NCI-H345 treated with DMSO at 0.1 percent for 48 hours (cell line): ENCODE results near the gene BANP.
"Not testable (repeated sequence)": the region's sequence is repeated elsewhere in the genome, so short reads cannot be mapped to it uniquely, and the experiment has no call there.

Experiments
- DNase-seq: peaks from one replicate; lab custom pipeline; 2025; ENCODE audit not compliant: unreplicated experiment; lab: John Stamatoyannopoulos, UW

BANP gene

DNA sequence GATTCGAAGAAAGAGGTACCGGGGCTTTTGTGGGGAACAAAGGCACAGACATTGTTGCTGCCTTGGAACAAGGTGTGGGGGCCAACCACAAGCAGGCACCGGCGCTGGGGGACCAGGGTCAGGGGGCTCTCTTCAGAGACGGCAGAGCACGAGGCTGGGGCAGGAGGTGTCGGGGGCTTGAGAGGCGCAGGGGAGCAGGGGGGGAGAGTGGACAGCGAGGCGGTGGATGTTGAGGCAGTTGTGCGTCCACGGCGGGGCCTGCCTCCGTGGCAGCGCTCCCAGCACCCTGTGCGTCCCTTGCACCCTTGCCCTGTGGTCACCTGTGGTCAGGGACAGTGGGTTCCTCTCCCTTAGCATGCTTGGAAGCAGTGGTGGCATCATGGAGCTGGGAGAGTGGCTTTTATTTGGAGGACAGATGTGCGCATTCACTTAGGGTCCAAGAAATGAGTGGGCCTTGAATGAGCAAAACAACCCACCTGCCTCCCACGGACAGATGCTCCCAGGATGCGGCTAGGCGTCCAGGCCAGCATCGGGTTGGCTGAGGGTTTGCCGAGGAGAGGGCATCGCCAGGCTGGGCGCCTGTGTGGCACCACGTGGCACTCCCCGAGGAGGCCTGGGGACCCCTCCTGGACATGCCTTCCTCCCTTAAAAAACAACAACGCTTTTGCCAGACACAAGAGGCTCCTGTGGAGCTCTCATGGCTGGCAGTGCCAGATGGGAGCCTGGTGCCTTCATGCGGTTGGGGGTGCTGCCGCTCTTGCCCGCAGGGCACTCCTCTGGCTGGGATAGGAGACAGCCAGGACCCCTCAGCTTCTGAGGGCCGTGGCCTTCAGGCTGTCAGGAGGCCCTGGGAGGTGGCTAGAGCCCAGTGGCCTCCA, 113.0 kb downstream of the BANP start:
- DNase-seq, result no peak

- DNase-seq, result no peak
These were observed 113.9 kb downstream of the BANP start for GRCh38 chr16:88064889-88065746.

GRCh38 chr16:88065747-88066142, 114.5 kb downstream of the BANP start:
- no peak for DNase-seq

GRCh38 chr16:88066234-88066633, 115.0 kb downstream of the BANP start:
- no peak for DNase-seq

DNA sequence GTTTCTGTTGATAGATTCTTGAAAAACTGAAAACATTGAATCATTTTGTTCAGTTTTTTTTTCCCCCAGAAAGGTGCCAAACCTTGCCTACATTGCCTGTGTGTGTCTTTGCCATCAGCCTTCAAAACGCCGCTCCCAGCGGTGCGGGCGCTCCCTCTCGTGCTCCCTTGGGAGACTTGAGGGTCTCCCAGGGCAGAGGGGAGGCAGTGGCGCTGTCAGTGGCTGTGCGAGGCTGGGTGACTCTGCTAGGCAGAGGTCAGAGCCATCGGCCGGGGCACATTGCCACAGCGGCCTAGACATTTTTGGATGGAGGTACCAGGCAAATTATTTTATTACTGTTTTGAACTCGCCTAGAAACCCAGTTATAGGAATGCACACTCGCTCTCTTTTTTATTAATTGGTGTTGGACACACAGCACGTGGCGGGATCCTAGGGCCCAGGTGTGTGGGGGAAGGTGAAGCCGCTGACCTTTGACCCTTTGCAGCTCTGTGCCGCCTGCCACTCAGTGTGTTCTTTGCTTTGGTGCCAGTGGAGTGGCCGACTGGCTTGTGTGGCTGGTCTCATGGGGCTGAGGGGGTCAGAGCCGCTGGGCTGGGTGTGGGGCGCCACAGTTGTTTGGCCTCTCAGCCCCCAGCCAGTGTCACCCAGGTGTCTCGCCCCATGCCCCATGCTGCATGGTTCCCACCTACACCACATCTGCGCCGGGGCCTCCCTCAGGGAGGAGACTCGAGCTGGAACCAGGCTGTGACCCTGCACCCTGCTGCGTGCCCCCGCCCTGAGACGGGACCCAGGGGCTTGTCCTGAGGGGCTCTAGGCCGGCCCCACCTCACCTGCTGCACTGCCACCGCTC, 115.7 kb downstream of the BANP start:
- DNase-seq, result no peak

DNA sequence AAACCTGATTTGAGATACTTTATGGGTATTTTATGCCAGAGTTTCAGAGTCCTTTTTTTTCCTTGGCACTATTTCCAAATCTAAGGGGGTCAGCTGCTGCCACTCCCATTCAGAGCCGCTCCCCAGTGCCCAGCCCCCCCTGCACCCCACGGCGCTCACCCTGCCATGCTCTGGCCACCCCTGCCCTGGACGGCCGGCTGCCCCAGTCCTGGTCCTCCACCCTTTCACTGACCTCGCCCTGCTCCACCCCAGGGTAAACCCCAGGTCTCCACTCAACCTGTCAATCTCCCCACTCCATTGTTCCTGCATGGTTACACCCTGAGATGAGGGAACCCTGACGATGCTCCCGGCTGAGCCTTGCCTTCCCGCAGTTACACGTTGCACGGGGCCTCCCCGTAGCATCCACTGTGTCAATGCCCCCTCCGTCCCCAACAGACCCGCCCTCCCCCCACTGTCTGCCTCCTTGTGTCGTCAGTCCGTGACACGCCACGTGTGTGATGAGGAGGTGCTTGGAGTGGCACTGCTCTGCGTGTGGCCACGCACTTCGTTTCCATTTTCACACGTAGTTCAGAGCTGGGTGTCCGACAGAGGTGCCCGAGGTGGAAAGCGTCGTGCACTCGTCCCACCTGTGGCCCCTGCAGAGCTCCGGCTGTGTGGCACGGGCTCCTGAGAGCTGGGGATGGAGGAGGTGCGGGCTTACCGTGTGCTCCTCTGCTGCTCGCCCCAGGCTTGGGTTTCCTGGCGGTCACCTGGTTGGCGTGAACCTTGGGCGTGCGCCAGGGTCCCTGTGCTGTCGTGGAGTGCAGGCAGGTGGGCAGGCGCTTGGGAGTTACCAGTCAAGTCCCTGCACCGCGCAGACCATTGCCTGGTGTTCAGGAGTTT, 116.5 kb downstream of the BANP start:
- DNase-seq, result no peak

DNA sequence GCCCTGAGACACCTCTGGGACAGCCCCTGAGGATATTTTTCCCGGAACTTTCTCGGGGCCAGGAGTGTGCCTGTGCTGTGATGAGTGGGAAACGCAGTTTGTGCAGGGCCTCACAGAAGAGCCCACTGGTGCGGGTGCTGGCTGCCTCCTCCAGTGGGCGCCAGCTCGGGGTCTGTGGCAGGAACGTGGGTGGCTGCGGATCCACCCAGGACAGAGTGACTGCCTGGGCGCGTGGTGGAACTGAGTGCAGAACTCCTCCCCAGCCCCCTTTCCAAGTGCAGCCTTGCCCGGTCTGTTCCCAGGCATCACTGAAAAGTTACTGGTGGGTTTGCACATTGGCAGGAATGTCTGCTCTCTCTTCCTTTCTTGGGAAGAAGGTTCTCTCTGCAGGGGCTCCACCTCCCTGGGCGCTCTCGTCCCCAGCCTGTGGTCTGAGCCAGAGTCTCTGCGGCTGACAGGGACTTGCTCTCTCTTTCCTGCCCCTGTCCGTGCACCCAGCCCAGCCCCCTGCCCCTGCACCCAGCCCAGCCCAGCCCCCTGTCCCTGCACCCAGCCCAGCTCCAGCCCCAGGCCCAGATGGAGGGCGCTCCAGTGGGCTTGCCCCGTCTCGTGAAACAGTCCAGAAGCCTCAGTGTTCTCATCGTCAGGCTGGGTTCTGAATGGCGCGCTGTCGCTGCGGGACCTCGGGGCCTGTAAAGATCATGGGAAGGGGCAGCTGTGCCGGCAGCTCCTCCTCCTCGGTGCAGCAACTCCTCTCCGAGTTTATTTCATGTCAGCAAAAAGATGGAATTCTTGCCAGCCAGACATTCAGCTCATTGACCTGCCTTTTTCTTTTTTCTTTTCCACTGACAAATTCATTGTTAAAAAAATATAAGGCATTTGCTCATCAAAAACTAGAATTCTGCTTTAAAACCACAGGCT, 117.5 kb downstream of the BANP start:
- DNase-seq, result no peak

- no peak for DNase-seq
These were observed 118.3 kb downstream of the BANP start for GRCh38 chr16:88069397-88070168.

DNA sequence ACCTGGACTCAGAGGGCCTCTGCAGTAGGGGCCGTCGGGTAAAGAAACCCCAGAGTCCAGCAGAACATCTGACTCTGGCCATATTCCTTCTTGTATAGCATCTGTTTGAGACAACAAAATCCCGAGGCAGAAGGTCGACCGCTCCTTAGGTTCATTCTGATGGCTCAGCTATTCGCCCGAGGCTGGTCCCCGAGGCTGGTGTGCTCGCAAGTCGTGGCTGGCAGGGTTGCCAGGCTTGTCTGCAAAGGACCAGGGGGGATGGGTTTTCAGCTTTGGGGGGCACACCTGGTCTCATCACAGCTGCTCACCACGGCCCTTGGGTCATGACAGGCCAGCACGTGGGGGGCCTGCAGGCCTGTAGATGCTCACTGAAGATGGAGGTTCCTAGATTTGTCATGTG, 119.1 kb downstream of the BANP start:
- DNase-seq, result no peak

DNA sequence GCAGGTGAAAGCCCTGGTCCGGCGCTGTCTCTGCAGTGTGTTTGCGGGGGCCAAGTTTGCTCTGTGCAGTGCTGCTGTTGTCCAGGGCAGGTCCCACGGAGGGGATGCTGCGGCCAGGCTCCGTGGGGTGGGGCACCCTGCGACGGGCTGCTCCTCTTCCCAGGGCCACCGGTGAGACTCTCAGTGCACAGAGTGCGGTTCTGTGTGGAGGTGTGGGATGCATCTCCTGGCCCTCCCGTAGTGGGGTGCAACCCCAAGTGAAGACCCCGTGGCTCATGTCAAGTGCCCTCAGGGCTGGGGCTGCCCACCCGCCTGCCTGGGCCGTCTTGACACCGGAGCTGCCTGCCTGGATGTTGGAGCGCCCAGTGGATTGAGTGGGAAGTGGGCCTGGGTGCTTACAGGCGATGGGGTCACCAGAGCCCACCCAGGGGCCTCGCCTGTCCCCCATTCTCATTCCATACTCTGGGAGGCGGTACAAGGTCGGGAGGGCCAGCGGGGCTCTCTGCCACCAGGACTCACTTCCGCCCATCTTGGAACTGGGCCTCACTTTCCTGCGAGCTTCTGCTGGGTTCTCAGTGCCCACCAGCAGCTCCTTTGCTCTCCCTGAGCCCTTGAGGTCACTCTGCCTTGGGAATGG, 119.9 kb downstream of the BANP start:
- DNase-seq, result no peak

GRCh38 chr16:88071908-88072307, 120.7 kb downstream of the BANP start:
- DNase-seq, result no peak

DNA sequence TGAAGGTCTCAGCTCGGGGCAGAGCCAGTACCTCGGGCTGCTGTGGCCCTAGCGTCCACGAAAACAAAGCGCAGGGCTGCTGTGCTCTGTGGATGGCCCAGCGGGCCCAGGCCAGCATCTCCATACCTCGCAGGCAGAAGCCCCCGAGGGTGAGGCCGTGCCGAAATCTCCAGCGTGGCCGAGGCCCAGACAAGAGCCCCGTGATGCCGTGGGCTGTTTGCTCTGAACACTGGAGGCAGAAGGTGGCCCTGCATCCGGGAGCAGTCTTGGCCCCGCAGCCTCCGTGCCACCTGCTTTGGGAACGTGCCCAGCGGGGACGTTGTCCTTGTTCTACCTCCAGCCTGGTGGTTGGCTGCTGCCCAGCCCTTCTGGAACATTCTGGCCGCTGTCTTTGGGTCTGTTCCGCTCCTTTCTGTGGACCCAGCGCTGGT, 121.4 kb downstream of the BANP start:
- DNase-seq, result no peak

DNA sequence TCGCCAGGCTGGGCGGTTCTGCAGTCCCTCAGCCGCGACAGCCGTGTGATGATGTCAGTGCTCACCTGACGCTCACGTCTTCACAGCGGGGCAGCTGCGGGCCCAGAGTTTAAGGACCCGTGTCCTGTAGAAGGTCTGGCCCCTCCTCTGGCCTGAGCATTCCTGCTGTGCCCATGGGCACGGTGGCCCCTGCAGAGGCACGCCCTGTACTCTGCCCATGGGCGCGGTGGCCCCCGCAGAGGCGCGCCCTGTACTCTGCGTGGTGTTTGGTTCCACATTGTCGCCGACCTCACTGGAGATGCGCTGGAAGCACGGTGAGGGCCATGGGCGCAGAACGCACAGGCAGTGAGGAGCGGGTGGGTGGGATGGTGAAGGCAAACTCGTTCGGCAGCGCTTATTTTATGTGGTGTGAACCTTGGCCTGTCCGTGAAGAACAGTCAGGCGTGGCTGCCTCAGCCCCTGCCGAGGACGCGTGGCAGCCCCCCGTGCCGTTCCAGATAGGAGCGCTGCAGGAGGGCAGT, 122.0 kb downstream of the BANP start:
- no peak for DNase-seq

DNA sequence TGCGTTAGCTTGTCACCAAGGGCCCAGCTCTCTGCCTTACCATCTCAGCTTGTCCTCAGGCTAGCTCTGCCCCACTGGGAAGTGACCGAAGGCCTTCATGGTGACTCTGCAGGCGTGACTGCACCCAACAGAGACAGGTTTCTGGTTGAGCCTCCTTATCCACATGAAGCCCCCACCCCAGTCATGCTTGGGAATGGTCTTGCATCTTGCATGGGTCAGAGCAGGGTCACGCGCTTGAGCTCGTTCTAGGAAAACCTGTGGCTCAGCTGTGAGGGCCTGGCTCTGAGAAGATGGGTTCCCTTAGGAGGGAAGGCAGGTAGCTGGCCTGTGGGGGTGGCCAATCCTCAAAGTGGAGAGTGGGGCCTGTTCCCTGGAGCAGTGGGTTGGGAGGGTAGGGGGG, 122.8 kb downstream of the BANP start:
- no peak for DNase-seq

- no peak for DNase-seq
These were observed 125.1 kb downstream of the BANP start for GRCh38 chr16:88076211-88076931.

GRCh38 chr16:88076932-88077320, 125.7 kb downstream of the BANP start:
- DNase-seq, result not testable (repeated sequence)
